Liver (tissue), 3 donors: ENCODE data around the gene PRKAR1B.

Experiments
- CTCF ChIP-seq: fragments of 150-350 bp; IDR thresholded peaks from 2 replicates; pipeline ENCODE4 v1.5.1; 2017; ENCODE audit warnings: improper control_type of control experiment, low read depth, low read length; ENCODE audit not compliant: missing input control
- FOXA1 ChIP-seq: IDR thresholded peaks from 2 replicates; pipeline ENCODE4 v1.6.1; 2016; ENCODE audit warnings: antibody characterized with exemption
- MAX ChIP-seq: IDR thresholded peaks from 2 replicates; pipeline ENCODE4 v1.6.1; 2016; ENCODE audit warnings: antibody characterized with exemption
- NR2F2 ChIP-seq: IDR thresholded peaks from 2 replicates; pipeline ENCODE4 v1.6.1; 2016; ENCODE audit warnings: antibody characterized with exemption
- RAD21 ChIP-seq, 2 donors: IDR thresholded peaks; 2 replicates each; pipeline ENCODE4 v1.6.1; 2016; ENCODE audit warnings: antibody characterized with exemption in 2 of 2, mild to moderate bottlenecking in 2 of 2
- YY1 ChIP-seq: IDR thresholded peaks from 2 replicates; pipeline ENCODE4 v1.6.1; 2016; ENCODE audit warnings: antibody characterized with exemption, mild to moderate bottlenecking
- donor health status: healthy.
- donor health status: healthy.

- no peak for TF ChIP-seq CTCF
- no peak for TF ChIP-seq MAX
- TF ChIP-seq NR2F2 = no peak
- no peak for TF ChIP-seq RAD21 (IDR thresholded peaks at IDR 0.05)
- no peak for TF ChIP-seq YY1
- TF ChIP-seq FOXA1 = no peak
These were observed 1.5 kb upstream of the PRKAR1B start for GRCh38 chr7:728602-729001.
